Measurements from ENCODE around the gene GMPR.
"Not testable (repeated sequence)": the region's sequence is repeated elsewhere in the genome, so short reads cannot be mapped to it uniquely, and the experiment has no call there.

Gene GMPR

GRCh38 chr6:16265351-16266341, 27.3 kb downstream of the GMPR start:
- H3K27ac ChIP-seq: no peak overlapping the region
- H3K9me3 ChIP-seq: no peaks in the 10 kb centered on the region
- no peaks in the 10 kb centered on the region for H3K36me3 ChIP-seq
- no peaks in the 10 kb centered on the region for H3K4me1 ChIP-seq (ENCODE audit: control insufficient read depth in 1 of 2, insufficient read depth in 1 of 2, low read depth in 1 of 2, low read length in 1 of 2)
- TF ChIP-seq CTCF (IDR thresholded peaks at IDR 0.05): no peak
- no peak overlapping the region for H3K4me3 ChIP-seq (ENCODE audit: low read depth in 1 of 2, low read length in 1 of 2)
- H3K27me3 ChIP-seq: no peaks in the 10 kb centered on the region

GRCh38 chr6:16267428-16268263, 29.3 kb downstream of the GMPR start:
- H3K27me3 ChIP-seq: no peaks in the 10 kb centered on the region
- TF ChIP-seq CTCF (IDR thresholded peaks at IDR 0.05): no peak
- no peaks in the 10 kb centered on the region for H3K4me1 ChIP-seq (ENCODE audit: control insufficient read depth in 1 of 2, insufficient read depth in 1 of 2, low read depth in 1 of 2, low read length in 1 of 2)
- H3K9me3 ChIP-seq: no peaks in the 10 kb centered on the region
- no peaks in the 10 kb centered on the region for H3K36me3 ChIP-seq
- no peak overlapping the region for H3K4me3 ChIP-seq (ENCODE audit: low read depth in 1 of 2, low read length in 1 of 2)
- H3K27ac ChIP-seq: no peak overlapping the region

GRCh38 chr6:16269442-16270070, 31.2 kb downstream of the GMPR start:
- H3K4me3 ChIP-seq (ENCODE audit: low read depth in 1 of 2, low read length in 1 of 2); H3K9me3 ChIP-seq; H3K36me3 ChIP-seq; H3K27ac ChIP-seq; H3K4me1 ChIP-seq (ENCODE audit: control insufficient read depth in 1 of 2, insufficient read depth in 1 of 2, low read depth in 1 of 2, low read length in 1 of 2); H3K27me3 ChIP-seq: not testable (repeated sequence)

GRCh38 chr6:16270178-16270794, 31.9 kb downstream of the GMPR start:
- no peak for TF ChIP-seq CTCF (IDR thresholded peaks at IDR 0.05)
- Histone ChIP-seq H3K36me3 (no peaks in the 10 kb centered on the region), H3K4me3 (ENCODE audit: low read depth in 1 of 2, low read length in 1 of 2) (no peak overlapping the region), H3K27ac (no peak overlapping the region), H3K4me1 (ENCODE audit: control insufficient read depth in 1 of 2, insufficient read depth in 1 of 2, low read depth in 1 of 2, low read length in 1 of 2) (no peaks in the 10 kb centered on the region), H3K9me3 (no peaks in the 10 kb centered on the region), H3K27me3 (no peaks in the 10 kb centered on the region)

GRCh38 chr6:16271428-16271827, 33.0 kb downstream of the GMPR start:
- Histone ChIP-seq H3K4me1 (ENCODE audit: control insufficient read depth in 1 of 2, insufficient read depth in 1 of 2, low read depth in 1 of 2, low read length in 1 of 2) (no peaks in the 10 kb centered on the region), H3K36me3 (no peaks in the 10 kb centered on the region), H3K9me3 (no peaks in the 10 kb centered on the region), H3K27me3 (no peaks in the 10 kb centered on the region), H3K4me3 (ENCODE audit: low read depth in 1 of 2, low read length in 1 of 2) (no peak overlapping the region), H3K27ac (no peak overlapping the region)
- TF ChIP-seq CTCF (IDR thresholded peaks at IDR 0.05): no peak

All from neutrophil (primary cell).